OCI-LY3 (cell line): ENCODE data around the gene MAP4.

Experiments
- CTCF ChIP-seq: fragments of 200-600, 300-600 bp; sonication (generic); IDR thresholded peaks from 2 replicates; pipeline ENCODE4 v1.5.1; 2014; ENCODE audit warnings: antibody characterized with exemption, low read length, low read depth
- EZH2phosphoT487 ChIP-seq: fragments of 200-600 bp; shearing (Covaris generic); IDR thresholded peaks from 2 replicates; pipeline ENCODE4 v1.6.1; 2018; ENCODE audit warnings: antibody characterized with exemption, mixed run types, low read depth

- TF ChIP-seq CTCF (no peak), EZH2phosphoT487 (no peak)
Observed at GRCh38 chr3:48024401-48024800, 8.2 kb upstream of the MAP4 start.
